NT2/D1 (cell line): ENCODE data around the gene EGR1.

Source experiments
- DNase-seq: peaks from one replicate; pipeline ENCODE4 v3.0.0-alpha.2; 2011; ENCODE audit warnings: low read depth, low spot score
- H3K27me3 ChIP-seq: 2 replicates; pipeline ENCODE4 v1.6.0; 2011; ENCODE audit warnings: mild to moderate bottlenecking; ENCODE audit not compliant: insufficient read length, insufficient read depth
- H3K36me3 ChIP-seq: 2 replicates; pipeline ENCODE4 v1.6.1; 2011; ENCODE audit warnings: mild to moderate bottlenecking, low read length, mixed read lengths; ENCODE audit not compliant: insufficient read depth, insufficient read length
- H3K4me1 ChIP-seq: 2 replicates; pipeline ENCODE4 v1.5.1; 2011; ENCODE audit not compliant: insufficient read depth, insufficient read length
- H3K4me3 ChIP-seq: 2 replicates; pipeline ENCODE4 v1.5.1; 2011; ENCODE audit warnings: low read depth; ENCODE audit not compliant: insufficient read length
- H3K9ac ChIP-seq: 2 replicates; pipeline ENCODE4 v1.6.0; 2011; ENCODE audit warnings: low read depth; ENCODE audit not compliant: insufficient read length
- H3K9me3 ChIP-seq: 2 replicates; pipeline ENCODE4 v1.5.1; 2011; ENCODE audit warnings: mild to moderate bottlenecking, low read length; ENCODE audit not compliant: insufficient read depth
- SUZ12 ChIP-seq: IDR thresholded peaks from 2 replicates; pipeline ENCODE4 v1.6.1; 2011; ENCODE audit not compliant: insufficient read length, insufficient read depth; ENCODE audit errors: extremely low read depth
- YY1 ChIP-seq: IDR thresholded peaks from 2 replicates; pipeline ENCODE4 v1.6.1; 2011; ENCODE audit not compliant: insufficient read length, insufficient read depth
- ZNF274 ChIP-seq: IDR thresholded peaks from 2 replicates; pipeline ENCODE4 v1.6.1; 2011; ENCODE audit warnings: mild to moderate bottlenecking, low read depth, low read length

Gene EGR1

GRCh38 chr5:138439477-138440158, 25.7 kb upstream of the EGR1 start:
- Histone ChIP-seq H3K9ac (peak overlapping the region; percentile 77), H3K27me3 (no peaks in the 10 kb centered on the region), H3K4me3 (peak overlapping the region; percentile 71), H3K36me3 (peaks cover 19% of the 10 kb centered on the region), H3K4me1 (peaks cover 7% of the 10 kb centered on the region), H3K9me3 (no peaks in the 10 kb centered on the region)
- no peak for DNase-seq
- TF ChIP-seq ZNF274 = no peak
- no peak for TF ChIP-seq YY1
- no peak for TF ChIP-seq SUZ12

GRCh38 chr5:138440159-138441073, 24.9 kb upstream of the EGR1 start:
- no peak for DNase-seq
- Histone ChIP-seq H3K4me1 (peaks cover 7% of the 10 kb centered on the region), H3K27me3 (no peaks in the 10 kb centered on the region), H3K4me3 (peak overlapping the region; percentile 71), H3K9me3 (no peaks in the 10 kb centered on the region), H3K36me3 (peaks cover 11% of the 10 kb centered on the region), H3K9ac (peak overlapping the region; percentile 77)
- TF ChIP-seq YY1 (no peak), ZNF274 (no peak), SUZ12 (no peak)

- no peak for DNase-seq
- no peak overlapping the region for H3K9ac ChIP-seq
- no peak overlapping the region for H3K4me3 ChIP-seq
- H3K27me3 ChIP-seq = no peaks in the 10 kb centered on the region
- H3K4me1 ChIP-seq = peaks cover 7% of the 10 kb centered on the region
- no peaks in the 10 kb centered on the region for H3K9me3 ChIP-seq
- H3K36me3 ChIP-seq = peaks cover 3% of the 10 kb centered on the region
- TF ChIP-seq YY1 (no peak), ZNF274 (no peak), SUZ12 (no peak)
Measured at GRCh38 chr5:138441221-138441620, 24.1 kb upstream of the EGR1 start.

GRCh38 chr5:138444078-138444773, 21.1 kb upstream of the EGR1 start:
- no peaks in the 10 kb centered on the region for H3K36me3 ChIP-seq

GRCh38 chr5:138444774-138445546, 20.3 kb upstream of the EGR1 start:
- no peak overlapping the region for H3K4me3 ChIP-seq
- no peaks in the 10 kb centered on the region for H3K27me3 ChIP-seq
- no peak overlapping the region for H3K9ac ChIP-seq
- DNase-seq = no peak
- no peaks in the 10 kb centered on the region for H3K36me3 ChIP-seq
- peaks cover 8% of the 10 kb centered on the region for H3K4me1 ChIP-seq
- TF ChIP-seq ZNF274 (no peak), SUZ12 (no peak), YY1 (no peak)
- no peaks in the 10 kb centered on the region for H3K9me3 ChIP-seq

More at GRCh38 chr5:138444078-138444773, 21.1 kb upstream of the EGR1 start:
- TF ChIP-seq ZNF274 = no peak
- TF ChIP-seq YY1 = no peak
- TF ChIP-seq SUZ12 = no peak
- H3K9me3 ChIP-seq = no peaks in the 10 kb centered on the region
- H3K4me1 ChIP-seq = peaks cover 8% of the 10 kb centered on the region
- DNase-seq = no peak
- H3K4me3 ChIP-seq = no peak overlapping the region
- H3K9ac ChIP-seq = no peak overlapping the region
- H3K27me3 ChIP-seq = no peaks in the 10 kb centered on the region

GRCh38 chr5:138445547-138446271, 19.6 kb upstream of the EGR1 start:
- DNase-seq = no peak
- H3K9me3 ChIP-seq = no peaks in the 10 kb centered on the region
- no peak overlapping the region for H3K9ac ChIP-seq
- no peak overlapping the region for H3K4me3 ChIP-seq
- H3K27me3 ChIP-seq = no peaks in the 10 kb centered on the region
- TF ChIP-seq YY1 (no peak), ZNF274 (no peak), SUZ12 (no peak)
- H3K4me1 ChIP-seq = peaks cover 6% of the 10 kb centered on the region
- no peaks in the 10 kb centered on the region for H3K36me3 ChIP-seq
